ENCODE results near the gene UNC5B.

UNC5B gene

GRCh38 chr10:71222601-71223346, 10.4 kb downstream of the UNC5B start:
- Histone ChIP-seq H4K91ac (ENCODE audit: low read depth, low read length) (peak overlapping the region; percentile 38), H3K36me3 (ENCODE audit: control insufficient read depth in 1 of 2, insufficient read depth in 2 of 2, low read length in 2 of 2) (peaks cover 8 to 21% of the 10 kb centered on the region in 2 experiments), H3K4ac (ENCODE audit: low read depth, low read length) (peak overlapping the region; percentile 38), H3K27ac (ENCODE audit: low read depth, low read length) (peak overlapping the region; percentile 20), H4K12ac (ENCODE audit: low read depth, low read length) (no peak overlapping the region), H2AK5ac (ENCODE audit: low read length) (peak overlapping the region; percentile 44), H3K23ac (ENCODE audit: low read length) (no peak overlapping the region), H3K18ac (ENCODE audit: low read length) (peak overlapping the region; percentile 41), H2BK120ac (ENCODE audit: insufficient read depth, low read length, poor library complexity) (no peak overlapping the region), H3K79me1 (ENCODE audit: low read length) (peaks cover 23% of the 10 kb centered on the region), H3K9ac (ENCODE audit: low read length) (no peak overlapping the region), H2BK5ac (ENCODE audit: low read depth, low read length, poor library complexity) (no peak overlapping the region), H4K8ac (ENCODE audit: low read depth, low read length) (peak overlapping the region; percentile 17), H3K4me2 (ENCODE audit: low read length) (no peak overlapping the region), H3K4me1 (ENCODE audit: control insufficient read depth in 1 of 2, insufficient read depth in 2 of 2, low read length in 2 of 2) (peaks cover 39 to 48% of the 10 kb centered on the region in 2 experiments), H3K27me3 (ENCODE audit: insufficient read depth, low read length) (no peaks in the 10 kb centered on the region), H2BK12ac (ENCODE audit: low read length) (peak overlapping the region; percentile 6), H3K9me3 (ENCODE audit: insufficient read depth, low read depth, low read length) (no peaks in the 10 kb centered on the region), H3K4me3 (ENCODE audit: low read depth, low read length) (no peak overlapping the region), H2AFZ (ENCODE audit: insufficient read depth, low read length, poor library complexity) (no peak overlapping the region), H3K79me2 (ENCODE audit: control insufficient read depth, insufficient read depth, low read length, poor library complexity) (peaks cover 25% of the 10 kb centered on the region), H3K14ac (ENCODE audit: low read length) (peak overlapping the region; percentile 28)
- no peak for DNase-seq
- WGBS (ENCODE audit: extremely low coverage, insufficient coverage, insufficient read length) = no CpG with 5 or more reads among the region's 11 CpGs

- no peak overlapping the region for H2BK12ac ChIP-seq (ENCODE audit: low read length)
- H3K18ac ChIP-seq (ENCODE audit: low read length) = peak overlapping the region; percentile 11
- WGBS (ENCODE audit: extremely low coverage, insufficient coverage, insufficient read length) = no CpG with 5 or more reads among the region's 4 CpGs
- no peak overlapping the region for H3K27ac ChIP-seq (ENCODE audit: low read depth, low read length)
- H4K12ac ChIP-seq (ENCODE audit: low read depth, low read length) = no peak overlapping the region
- no peaks in the 10 kb centered on the region for H3K27me3 ChIP-seq (ENCODE audit: insufficient read depth, low read length)
- H3K4me2 ChIP-seq (ENCODE audit: low read length) = no peak overlapping the region
- H2AK5ac ChIP-seq (ENCODE audit: low read length) = no peak overlapping the region
- H3K9me3 ChIP-seq (ENCODE audit: insufficient read depth, low read depth, low read length) = no peaks in the 10 kb centered on the region
- H3K4ac ChIP-seq (ENCODE audit: low read depth, low read length) = no peak overlapping the region
- peaks cover 25% of the 10 kb centered on the region for H3K79me2 ChIP-seq (ENCODE audit: control insufficient read depth, insufficient read depth, low read length, poor library complexity)
- no peak overlapping the region for H2BK5ac ChIP-seq (ENCODE audit: low read depth, low read length, poor library complexity)
- H3K36me3 ChIP-seq (ENCODE audit: control insufficient read depth in 1 of 2, insufficient read depth in 2 of 2, low read length in 2 of 2) = peaks cover 8 to 21% of the 10 kb centered on the region in 2 experiments
- no peak overlapping the region for H3K4me3 ChIP-seq (ENCODE audit: low read depth, low read length)
- no peak overlapping the region for H4K91ac ChIP-seq (ENCODE audit: low read depth, low read length)
- peaks cover 34 to 41% of the 10 kb centered on the region in 2 experiments for H3K4me1 ChIP-seq (ENCODE audit: control insufficient read depth in 1 of 2, insufficient read depth in 2 of 2, low read length in 2 of 2)
- H2AFZ ChIP-seq (ENCODE audit: insufficient read depth, low read length, poor library complexity) = no peak overlapping the region
- peaks cover 17% of the 10 kb centered on the region for H3K79me1 ChIP-seq (ENCODE audit: low read length)
- no peak overlapping the region for H4K8ac ChIP-seq (ENCODE audit: low read depth, low read length)
- H2BK120ac ChIP-seq (ENCODE audit: insufficient read depth, low read length, poor library complexity) = no peak overlapping the region
- no peak overlapping the region for H3K14ac ChIP-seq (ENCODE audit: low read length)
- no peak overlapping the region for H3K9ac ChIP-seq (ENCODE audit: low read length)
- DNase-seq = no peak
- H3K23ac ChIP-seq (ENCODE audit: low read length) = no peak overlapping the region
These were observed 11.1 kb downstream of the UNC5B start for GRCh38 chr10:71223347-71224058.

- Histone ChIP-seq H2AK5ac (ENCODE audit: low read length) (no peak overlapping the region), H3K4me3 (ENCODE audit: low read depth, low read length) (peak overlapping the region; percentile 58), H3K79me1 (ENCODE audit: low read length) (peaks cover 10% of the 10 kb centered on the region), H3K4me2 (ENCODE audit: low read length) (no peak overlapping the region), H3K36me3 (ENCODE audit: control insufficient read depth in 1 of 2, insufficient read depth in 2 of 2, low read length in 2 of 2) (peaks cover 8 to 17% of the 10 kb centered on the region in 2 experiments), H3K27ac (ENCODE audit: low read depth, low read length) (no peak overlapping the region), H3K4ac (ENCODE audit: low read depth, low read length) (peak overlapping the region; percentile 26), H3K9ac (ENCODE audit: low read length) (no peak overlapping the region), H2BK5ac (ENCODE audit: low read depth, low read length, poor library complexity) (no peak overlapping the region), H4K91ac (ENCODE audit: low read depth, low read length) (no peak overlapping the region), H2BK12ac (ENCODE audit: low read length) (no peak overlapping the region), H3K23ac (ENCODE audit: low read length) (no peak overlapping the region), H3K18ac (ENCODE audit: low read length) (peak overlapping the region; percentile 7), H3K27me3 (ENCODE audit: insufficient read depth, low read length) (no peaks in the 10 kb centered on the region), H3K79me2 (ENCODE audit: control insufficient read depth, insufficient read depth, low read length, poor library complexity) (peaks cover 21% of the 10 kb centered on the region), H2AFZ (ENCODE audit: insufficient read depth, low read length, poor library complexity) (no peak overlapping the region), H3K4me1 (ENCODE audit: control insufficient read depth in 1 of 2, insufficient read depth in 2 of 2, low read length in 2 of 2) (peaks cover 43 to 47% of the 10 kb centered on the region in 2 experiments), H3K14ac (ENCODE audit: low read length) (no peak overlapping the region), H2BK120ac (ENCODE audit: insufficient read depth, low read length, poor library complexity) (no peak overlapping the region), H3K9me3 (ENCODE audit: insufficient read depth, low read depth, low read length) (no peaks in the 10 kb centered on the region), H4K8ac (ENCODE audit: low read depth, low read length) (no peak overlapping the region), H4K12ac (ENCODE audit: low read depth, low read length) (no peak overlapping the region)
- WGBS (ENCODE audit: extremely low coverage, insufficient coverage, insufficient read length) = no CpG with 5 or more reads among the region's 12 CpGs
- no peak for DNase-seq
These were observed 13.1 kb downstream of the UNC5B start for GRCh38 chr10:71225291-71226058.

- Histone ChIP-seq H2BK120ac (ENCODE audit: insufficient read depth, low read length, poor library complexity) (no peak overlapping the region), H2BK12ac (ENCODE audit: low read length) (no peak overlapping the region), H3K23ac (ENCODE audit: low read length) (no peak overlapping the region), H3K4me2 (ENCODE audit: low read length) (no peak overlapping the region), H3K4me3 (ENCODE audit: low read depth, low read length) (no peak overlapping the region), H4K91ac (ENCODE audit: low read depth, low read length) (no peak overlapping the region), H3K36me3 (ENCODE audit: control insufficient read depth in 1 of 2, insufficient read depth in 2 of 2, low read length in 2 of 2) (peaks cover 8 to 17% of the 10 kb centered on the region in 2 experiments), H4K12ac (ENCODE audit: low read depth, low read length) (no peak overlapping the region), H3K4ac (ENCODE audit: low read depth, low read length) (peak overlapping the region; percentile 35), H4K8ac (ENCODE audit: low read depth, low read length) (no peak overlapping the region), H3K14ac (ENCODE audit: low read length) (peak overlapping the region; percentile 51), H2BK5ac (ENCODE audit: low read depth, low read length, poor library complexity) (no peak overlapping the region), H3K9me3 (ENCODE audit: insufficient read depth, low read depth, low read length) (no peaks in the 10 kb centered on the region), H3K4me1 (ENCODE audit: control insufficient read depth in 1 of 2, insufficient read depth in 2 of 2, low read length in 2 of 2) (peaks cover 42 to 44% of the 10 kb centered on the region in 2 experiments), H3K79me1 (ENCODE audit: low read length) (peaks cover 10% of the 10 kb centered on the region), H3K9ac (ENCODE audit: low read length) (no peak overlapping the region), H2AK5ac (ENCODE audit: low read length) (peak overlapping the region; percentile 39), H3K18ac (ENCODE audit: low read length) (peak overlapping the region; percentile 49), H3K79me2 (ENCODE audit: control insufficient read depth, insufficient read depth, low read length, poor library complexity) (peaks cover 9% of the 10 kb centered on the region), H3K27ac (ENCODE audit: low read depth, low read length) (no peak overlapping the region), H2AFZ (ENCODE audit: insufficient read depth, low read length, poor library complexity) (no peak overlapping the region), H3K27me3 (ENCODE audit: insufficient read depth, low read length) (no peaks in the 10 kb centered on the region)
- no peak for DNase-seq
- no CpG with 5 or more reads among the region's 16 CpGs for WGBS (ENCODE audit: extremely low coverage, insufficient coverage, insufficient read length)
These were observed 16.7 kb downstream of the UNC5B start for GRCh38 chr10:71228875-71229675.
